ENCODE measurements around the gene MRM3.
A peak's percentile ranks its signal among the peaks of the same experiment; 100 is the strongest.

Gene MRM3

DNA sequence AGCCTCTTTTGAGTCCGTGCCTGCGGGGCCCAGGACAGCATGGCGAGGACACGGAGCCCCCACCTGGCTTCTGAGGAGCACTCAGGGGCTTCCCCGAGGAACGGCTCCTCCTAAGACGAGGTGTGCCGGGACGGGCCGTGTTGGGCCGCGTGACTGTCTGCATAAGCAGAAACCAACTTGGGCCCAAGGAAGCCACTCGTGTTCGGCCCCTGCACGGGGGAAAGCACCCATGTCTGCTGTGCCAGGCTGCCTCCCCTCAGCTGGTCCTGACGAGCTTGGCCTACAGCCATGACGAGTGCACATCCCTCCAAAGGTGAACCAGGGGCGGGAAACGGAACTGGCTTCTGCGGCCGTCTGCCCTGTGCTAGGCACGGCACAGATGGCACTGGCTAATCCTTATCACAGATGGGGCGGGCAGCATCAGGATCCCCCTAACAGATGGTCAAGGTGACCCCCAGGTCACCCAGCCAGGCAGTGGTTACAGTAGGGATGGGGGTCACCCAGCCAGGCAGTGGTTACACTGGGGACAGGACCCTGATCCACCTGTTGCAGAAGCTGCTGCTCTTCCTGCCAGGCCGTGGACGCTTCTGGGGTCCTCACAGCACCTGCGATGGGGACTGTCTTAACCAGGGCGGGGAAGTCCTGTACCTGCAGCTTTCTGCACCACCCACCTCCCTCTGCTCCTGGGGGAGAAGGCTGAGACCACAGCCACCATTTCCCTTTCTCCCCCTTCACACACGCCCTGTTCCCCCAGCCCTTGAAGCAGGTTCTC lies 25.6 kb downstream of the MRM3 start:
- no peaks in the 10 kb centered on the region for H4K20me1 ChIP-seq (ENCODE audit: control insufficient read depth, insufficient read depth, low read depth, low read length)
- H3K36me3 ChIP-seq (ENCODE audit: control insufficient read depth, low read length), result peaks cover 3% of the 10 kb centered on the region
- H3K4me3 ChIP-seq (ENCODE audit: low read length), result no peak overlapping the region
- H3F3A ChIP-seq (ENCODE audit: control insufficient read depth, insufficient read depth), result no peaks in the 10 kb centered on the region
- no peaks in the 10 kb centered on the region for H3K9me2 ChIP-seq (replicated peaks; ENCODE audit: control insufficient read depth, low read length)
- no peak overlapping the region for H3K27ac ChIP-seq (ENCODE audit: low read depth, low read length)
- H3K4me2 ChIP-seq (ENCODE audit: low read length), result no peak overlapping the region
- peaks cover 11% of the 10 kb centered on the region for H3K79me2 ChIP-seq (ENCODE audit: control insufficient read depth, low read length)
- no peaks in the 10 kb centered on the region for H3K27me3 ChIP-seq (ENCODE audit: control insufficient read depth, low read length)
- no peaks in the 10 kb centered on the region for H3K9me3 ChIP-seq (ENCODE audit: control insufficient read depth, insufficient read depth, low read length)
- no peak for TF ChIP-seq EZH2phosphoT487 (IDR thresholded peaks at IDR 0.05; ENCODE audit: borderline replicate concordance, low read length)
- peaks cover 35% of the 10 kb centered on the region for H3K4me1 ChIP-seq (ENCODE audit: control insufficient read depth, low read length)

- Histone ChIP-seq H3F3A (ENCODE audit: control insufficient read depth, insufficient read depth) (no peaks in the 10 kb centered on the region), H3K27ac (ENCODE audit: low read depth, low read length) (peak overlapping the region; percentile 81), H3K9me3 (ENCODE audit: control insufficient read depth, insufficient read depth, low read length) (no peaks in the 10 kb centered on the region), H3K4me1 (ENCODE audit: control insufficient read depth, low read length) (peaks cover 27% of the 10 kb centered on the region), H4K20me1 (ENCODE audit: control insufficient read depth, insufficient read depth, low read depth, low read length) (no peaks in the 10 kb centered on the region), H3K9me2 (replicated peaks; ENCODE audit: control insufficient read depth, low read length) (no peaks in the 10 kb centered on the region), H3K79me2 (ENCODE audit: control insufficient read depth, low read length) (no peaks in the 10 kb centered on the region), H3K4me3 (ENCODE audit: low read length) (peak overlapping the region; percentile 56), H3K36me3 (ENCODE audit: control insufficient read depth, low read length) (no peaks in the 10 kb centered on the region; the same call in 1 of the 2 replicates), H3K4me2 (ENCODE audit: low read length) (peak overlapping the region; percentile 86), H3K27me3 (ENCODE audit: control insufficient read depth, low read length) (no peaks in the 10 kb centered on the region)
- no peak for TF ChIP-seq EZH2phosphoT487 (IDR thresholded peaks at IDR 0.05; ENCODE audit: borderline replicate concordance, low read length)
- TF ChIP-seq, protein P1, sequence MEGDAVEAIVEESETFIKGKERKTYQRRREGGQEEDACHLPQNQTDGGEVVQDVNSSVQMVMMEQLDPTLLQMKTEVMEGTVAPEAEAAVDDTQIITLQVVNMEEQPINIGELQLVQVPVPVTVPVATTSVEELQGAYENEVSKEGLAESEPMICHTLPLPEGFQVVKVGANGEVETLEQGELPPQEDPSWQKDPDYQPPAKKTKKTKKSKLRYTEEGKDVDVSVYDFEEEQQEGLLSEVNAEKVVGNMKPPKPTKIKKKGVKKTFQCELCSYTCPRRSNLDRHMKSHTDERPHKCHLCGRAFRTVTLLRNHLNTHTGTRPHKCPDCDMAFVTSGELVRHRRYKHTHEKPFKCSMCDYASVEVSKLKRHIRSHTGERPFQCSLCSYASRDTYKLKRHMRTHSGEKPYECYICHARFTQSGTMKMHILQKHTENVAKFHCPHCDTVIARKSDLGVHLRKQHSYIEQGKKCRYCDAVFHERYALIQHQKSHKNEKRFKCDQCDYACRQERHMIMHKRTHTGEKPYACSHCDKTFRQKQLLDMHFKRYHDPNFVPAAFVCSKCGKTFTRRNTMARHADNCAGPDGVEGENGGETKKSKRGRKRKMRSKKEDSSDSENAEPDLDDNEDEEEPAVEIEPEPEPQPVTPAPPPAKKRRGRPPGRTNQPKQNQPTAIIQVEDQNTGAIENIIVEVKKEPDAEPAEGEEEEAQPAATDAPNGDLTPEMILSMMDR (IDR thresholded peaks at IDR 0.05; ENCODE audit: low read depth, low read length, poor library complexity, severe bottlenecking), result no peak
Observed at GRCh38 chr17:811051-811784, 29.1 kb downstream of the MRM3 start.

GRCh38 chr17:812638-813204 lies 30.6 kb downstream of the MRM3 start:
- Histone ChIP-seq H3K4me1 (ENCODE audit: control insufficient read depth, low read length) (peaks cover 27% of the 10 kb centered on the region), H3K36me3 (ENCODE audit: control insufficient read depth, low read length) (no peaks in the 10 kb centered on the region; the same call in 1 of the 2 replicates), H3F3A (ENCODE audit: control insufficient read depth, insufficient read depth) (no peaks in the 10 kb centered on the region), H3K9me2 (replicated peaks; ENCODE audit: control insufficient read depth, low read length) (no peaks in the 10 kb centered on the region), H3K79me2 (ENCODE audit: control insufficient read depth, low read length) (no peaks in the 10 kb centered on the region), H3K4me2 (ENCODE audit: low read length) (peak overlapping the region; percentile 50), H3K9me3 (ENCODE audit: control insufficient read depth, insufficient read depth, low read length) (no peaks in the 10 kb centered on the region), H3K4me3 (ENCODE audit: low read length) (peak overlapping the region; percentile 9; the same call in 1 of the 2 replicates), H3K27ac (ENCODE audit: low read depth, low read length) (no peak overlapping the region), H4K20me1 (ENCODE audit: control insufficient read depth, insufficient read depth, low read depth, low read length) (no peaks in the 10 kb centered on the region), H3K27me3 (ENCODE audit: control insufficient read depth, low read length) (no peaks in the 10 kb centered on the region)
- no peak for TF ChIP-seq EZH2phosphoT487 (IDR thresholded peaks at IDR 0.05; ENCODE audit: borderline replicate concordance, low read length)
- TF ChIP-seq, protein P1 (IDR thresholded peaks at IDR 0.05; ENCODE audit: low read depth, low read length, poor library complexity, severe bottlenecking), result no peak

Data from DOHH2 (cell line).